GM12878 (cell line): ENCODE measurements around the gene ADGRD2.

Source experiments
- ATF2 ChIP-seq: IDR thresholded peaks from 2 replicates; pipeline ENCODE4 v1.6.1; 2012; ENCODE audit warnings: low read length, inconsistent platforms
- CTCF ChIP-seq, 3 experiments: IDR thresholded peaks in 2 of 3; conservative IDR thresholded peaks in 1 of 3; 2 replicates each; pipeline ENCODE4 v1.5.1; 2011; ENCODE audit warnings: low read depth in 3 of 3, low read length in 3 of 3, mild to moderate bottlenecking in 3 of 3, control low read depth in 2 of 3, moderate library complexity in 2 of 3, inconsistent platforms in 1 of 3, mixed read lengths in 1 of 3; ENCODE audit not compliant: control insufficient read depth in 2 of 3, insufficient read depth in 1 of 3; ENCODE audit errors: extremely low read depth in 1 of 3
- EZH2 ChIP-seq: IDR thresholded peaks from 2 replicates; pipeline ENCODE4 v1.6.1; 2012; ENCODE audit warnings: low read depth, mild to moderate bottlenecking, control low read depth, inconsistent platforms, low read length, borderline replicate concordance; ENCODE audit not compliant: control insufficient read depth
- FOXM1 ChIP-seq: IDR thresholded peaks from 2 replicates; pipeline ENCODE4 v1.6.1; 2012; ENCODE audit warnings: low read depth, mild to moderate bottlenecking, inconsistent platforms, low read length, moderate library complexity
- MAX ChIP-seq: IDR thresholded peaks from 2 replicates; pipeline ENCODE4 v1.6.1; 2012; ENCODE audit warnings: low read depth, low read length, improper control_type of control experiment
- NBN ChIP-seq: fragments of 450-650 bp; IDR thresholded peaks from 2 replicates; pipeline ENCODE4 v1.6.1; 2016
- NFIC ChIP-seq: IDR thresholded peaks from 2 replicates; pipeline ENCODE4 v1.6.1; 2012; ENCODE audit warnings: low read depth, mild to moderate bottlenecking, inconsistent platforms, low read length, moderate library complexity
- NRF1 ChIP-seq: conservative IDR thresholded peaks from 2 replicates; pipeline ENCODE4 v1.6.1; 2011; ENCODE audit warnings: mild to moderate bottlenecking, low read depth, low read length, improper control_type of control experiment
- POLR2A ChIP-seq: IDR thresholded peaks from 2 replicates; pipeline ENCODE4 v1.6.1; 2011; ENCODE audit warnings: low read depth, mild to moderate bottlenecking, low read length
- SMC3 ChIP-seq: IDR thresholded peaks from 2 replicates; pipeline ENCODE4 v1.6.1; 2011; ENCODE audit warnings: low read length, improper control_type of control experiment, borderline replicate concordance
- TCF7 ChIP-seq: IDR thresholded peaks from 2 replicates; pipeline ENCODE4 v1.6.1; 2014; ENCODE audit warnings: antibody characterized with exemption, borderline replicate concordance
- ZNF687 ChIP-seq: fragments of 450-650 bp; IDR thresholded peaks from 2 replicates; pipeline ENCODE4 v1.6.1; 2017; ENCODE audit warnings: mild to moderate bottlenecking, moderate library complexity

- no peak for TF ChIP-seq CTCF (IDR thresholded peaks at IDR 0.05 in 2 of 3, conservative IDR thresholded peaks at IDR 0.05 in 1 of 3; ENCODE audit: control insufficient read depth in 2 of 3, extremely low read depth in 1 of 3, insufficient read depth in 1 of 3, low read depth in 3 of 3, low read length in 3 of 3)
- TF ChIP-seq MAX, result no peak
- no peak for TF ChIP-seq NFIC
- TF ChIP-seq NBN, result no peak
- no peak for TF ChIP-seq ZNF687
- TF ChIP-seq SMC3, result no peak
- TF ChIP-seq FOXM1, result no peak
- no peak for TF ChIP-seq ATF2
- TF ChIP-seq EZH2, result no peak
- TF ChIP-seq POLR2A, result no peak
- no peak for TF ChIP-seq TCF7
- no peak for TF ChIP-seq NRF1
These were observed 7.4 kb upstream of the ADGRD2 start for GRCh38 chr9:124442826-124443225.
